Cardiac septum (tissue), 1 donor: ENCODE results near the gene SENP1. TPM values are rescaled to one million over a fixed set of nuclear protein-coding genes. Genes with fewer than 3 reads are reported as not detected.

Experiments
- DNase-seq: peaks from one replicate; pipeline ENCODE4 v3.0.0-alpha.2; 2020; ENCODE audit warnings: low spot score
- intact Hi-C: fragments of 100-400 bp; cut with DNase I; formaldehyde crosslinking; loops from one replicate; pipeline ENCODE4 v1.14.0; 2022
- total RNA-seq: library from RNA; stranded (reverse); fragmentation: NEBNext Ultra II Directional; extraction: Animal tissue kit (Norgen Biotek cat#: 25700); gene quantifications from one replicate; pipeline ENCODE4 v1.2.1, GENCODE V29; 2021
- donor health status: DM: no; HTN: no; CAD: no.

Gene SENP1
- total RNA-seq, 1 donor from 2014 or later, result 10.1 TPM

DNA sequence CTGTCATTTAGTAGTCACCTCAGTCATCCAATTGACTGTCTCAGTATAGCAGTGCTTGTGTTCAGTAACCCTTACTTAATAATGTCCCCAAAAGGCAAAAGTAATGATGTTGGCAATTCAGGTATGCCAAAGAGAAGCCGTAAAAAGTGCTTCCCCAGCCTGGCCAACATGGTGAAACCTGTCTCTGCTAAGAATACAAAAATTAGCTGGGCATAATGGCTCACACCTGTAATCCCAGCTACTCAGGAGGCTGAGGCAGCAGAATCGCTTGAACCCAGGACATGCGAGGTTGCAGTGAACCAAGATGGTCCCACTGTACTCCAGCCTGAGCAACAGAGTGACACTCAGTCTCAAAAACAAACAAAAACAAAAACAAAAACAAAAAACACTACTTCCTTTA lies 33.6 kb downstream of the SENP1 start:
- DNase-seq, result no peak
- intact Hi-C loops, result no loop called here

DNA sequence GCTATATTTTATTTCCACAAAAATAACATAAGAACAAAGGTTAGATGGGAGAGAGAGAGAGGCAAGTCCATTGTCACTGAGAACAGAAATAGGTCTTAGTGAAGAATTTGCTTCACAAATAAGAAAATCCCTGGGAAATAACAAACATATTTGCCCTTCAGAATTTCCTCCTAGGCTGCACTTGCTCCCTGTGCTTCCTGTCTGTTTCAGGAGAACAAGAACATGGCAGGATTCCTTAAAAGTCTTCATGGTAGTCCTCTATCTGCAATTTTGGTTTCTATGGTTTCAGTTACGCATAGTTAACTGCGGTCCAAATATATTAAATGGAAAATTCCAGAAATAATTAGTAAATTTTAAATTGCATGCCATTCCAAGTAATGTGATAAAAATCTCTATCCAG lies 34.1 kb downstream of the SENP1 start:
- intact Hi-C loops, result no loop called here
- DNase-seq, result no peak

DNA sequence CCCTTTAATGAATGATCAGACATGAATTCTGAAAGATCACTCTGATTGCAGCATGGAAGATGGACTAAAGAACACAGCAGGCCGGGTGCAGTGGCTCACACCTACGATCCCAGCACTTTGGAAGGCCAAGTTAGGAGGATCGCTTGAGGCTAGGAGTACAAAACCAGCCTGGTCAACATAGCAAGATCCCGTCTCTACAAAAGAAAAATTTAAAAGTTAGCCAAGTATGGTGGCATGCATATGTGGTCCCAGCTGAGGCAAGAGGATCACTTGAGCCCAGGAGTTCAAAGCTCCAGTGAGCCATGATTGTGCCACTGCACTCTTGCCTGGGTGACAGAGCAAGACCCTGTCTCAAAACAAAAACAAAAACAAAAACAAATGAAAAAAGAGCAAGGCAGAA lies 35.1 kb downstream of the SENP1 start:
- no peak for DNase-seq
- intact Hi-C loops, result no loop called here

DNA sequence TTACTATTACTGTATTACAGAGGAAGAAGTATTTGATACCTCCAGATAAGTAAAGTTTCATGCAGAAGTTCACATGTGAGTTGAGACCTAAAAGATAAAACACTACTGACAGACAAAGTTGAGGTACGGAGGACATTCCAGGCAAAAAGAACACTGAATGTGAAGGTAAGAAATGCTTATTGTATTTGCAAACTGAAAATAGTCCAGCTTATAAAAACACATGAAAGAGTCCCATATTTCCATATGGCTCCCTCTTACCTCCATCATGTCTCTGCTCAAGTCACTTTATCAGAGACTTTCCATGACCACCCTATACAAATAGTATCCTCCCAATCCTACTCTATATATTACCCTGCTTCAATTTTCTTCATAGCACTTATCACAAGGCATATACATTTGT lies 35.8 kb downstream of the SENP1 start:
- no peak for DNase-seq
- intact Hi-C loops, result no loop called here

DNA sequence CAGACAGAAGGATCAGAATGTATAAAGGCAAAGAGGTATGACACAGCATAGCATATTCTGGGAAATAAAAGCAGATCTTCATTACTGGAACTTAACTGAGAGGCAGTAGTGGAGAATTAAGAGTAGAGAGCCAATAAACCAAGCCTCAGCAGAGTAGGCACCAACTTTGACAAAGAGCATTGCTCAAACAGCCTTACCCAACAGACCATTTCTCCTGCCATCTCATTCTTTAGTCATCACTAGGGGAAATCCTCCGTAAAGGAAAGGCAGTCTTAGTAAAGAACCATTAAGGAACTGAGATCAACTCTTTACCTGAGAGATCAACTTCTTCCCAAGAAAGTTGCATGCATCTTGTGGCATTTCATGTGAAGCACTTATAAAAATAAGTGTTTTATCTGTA lies 36.6 kb downstream of the SENP1 start:
- DNase-seq, result no peak
- intact Hi-C loops, result no loop called here

DNA sequence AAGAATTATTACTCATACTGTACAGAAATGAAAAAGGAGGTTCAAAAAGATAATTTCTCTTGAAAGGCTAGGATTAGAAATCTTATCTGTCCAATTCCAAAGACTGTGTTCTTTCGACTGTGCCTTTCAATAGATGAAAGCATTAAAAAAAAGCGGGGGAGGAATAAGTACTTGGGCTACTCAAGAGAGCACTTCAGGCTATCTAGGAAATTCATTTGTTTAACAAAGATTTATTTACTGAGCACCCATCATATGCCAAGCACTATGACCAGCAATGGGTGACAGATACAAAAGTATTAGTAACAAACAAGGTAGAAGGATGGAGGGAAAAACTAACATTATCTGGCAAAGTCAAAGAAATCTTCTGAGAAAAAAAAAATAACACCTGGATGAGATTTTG lies 37.4 kb downstream of the SENP1 start:
- intact Hi-C loops, result no loop called here
- DNase-seq, result no peak

DNA sequence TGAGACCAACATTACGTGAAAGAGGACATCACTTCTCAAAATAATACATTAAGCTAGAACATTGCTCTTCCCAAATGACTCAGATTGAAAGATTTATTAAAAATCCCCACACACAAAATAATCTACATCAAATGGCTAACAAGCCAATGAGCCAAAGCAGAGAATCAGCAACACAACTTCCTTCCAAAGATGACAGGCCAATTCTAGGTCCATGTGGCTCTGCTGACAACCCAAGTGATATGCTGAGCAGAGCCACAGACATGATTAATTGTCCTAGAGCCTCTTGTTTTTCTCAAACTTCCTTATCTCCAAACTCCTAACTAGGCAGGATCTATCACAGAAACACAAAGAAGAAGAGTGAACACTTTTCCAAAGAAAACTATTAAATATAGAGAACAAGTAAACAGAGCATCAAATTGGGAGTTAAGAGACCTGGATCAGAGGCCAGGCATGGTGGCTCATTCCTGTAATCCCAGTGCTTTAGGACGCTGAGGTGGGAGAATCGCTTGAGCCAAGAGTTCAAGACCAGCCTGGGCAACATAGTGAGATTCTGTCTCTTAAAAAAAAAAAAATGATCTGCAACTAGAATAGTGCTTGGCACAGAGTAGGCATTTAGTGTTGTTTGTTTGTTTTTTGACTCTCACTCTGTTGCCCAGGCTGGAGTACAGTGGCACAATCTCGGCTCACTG lies 38.5 kb downstream of the SENP1 start:
- intact Hi-C loops, result no loop called here
- DNase-seq, result no peak

DNA sequence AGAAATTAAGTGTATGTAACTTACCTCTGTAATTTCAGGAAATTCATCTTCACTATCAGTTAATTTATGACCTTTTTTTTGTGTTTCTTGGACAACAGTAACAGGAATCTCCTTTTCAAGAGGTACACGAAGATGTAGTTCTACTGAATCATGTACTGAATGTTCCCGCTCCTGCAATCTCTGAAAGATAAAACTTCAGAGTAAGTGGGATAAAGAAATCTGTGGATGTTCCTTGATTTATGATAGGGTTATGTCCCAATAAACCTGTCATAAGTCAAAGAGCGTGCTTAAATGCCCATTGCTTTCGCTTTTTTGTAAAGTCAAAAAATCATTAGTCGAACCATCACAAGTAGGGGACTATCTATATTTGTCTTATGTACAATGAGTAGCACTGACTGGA lies 40.8 kb downstream of the SENP1 start:
- intact Hi-C loops, result no loop called here
- DNase-seq, result no peak

DNA sequence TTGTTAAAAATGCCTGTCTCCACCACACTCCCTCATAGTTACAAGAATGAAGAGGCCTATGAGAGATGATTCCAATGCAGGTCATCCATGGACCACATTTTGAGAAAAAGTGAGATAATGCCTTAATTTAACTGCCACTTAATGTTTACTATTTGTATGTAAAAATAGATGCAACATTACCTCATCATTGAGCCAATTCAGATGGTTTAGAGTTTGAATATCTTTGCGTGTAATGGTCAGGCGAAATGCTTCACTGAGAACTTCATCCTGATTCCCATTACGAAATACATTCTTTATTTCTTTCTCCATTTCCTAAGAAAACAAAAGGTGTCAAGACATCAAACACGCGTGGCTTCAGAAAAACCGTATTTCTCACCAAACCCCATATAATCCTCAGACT lies 42.3 kb downstream of the SENP1 start:
- intact Hi-C loops, result no loop called here
- DNase-seq, result no peak

DNA sequence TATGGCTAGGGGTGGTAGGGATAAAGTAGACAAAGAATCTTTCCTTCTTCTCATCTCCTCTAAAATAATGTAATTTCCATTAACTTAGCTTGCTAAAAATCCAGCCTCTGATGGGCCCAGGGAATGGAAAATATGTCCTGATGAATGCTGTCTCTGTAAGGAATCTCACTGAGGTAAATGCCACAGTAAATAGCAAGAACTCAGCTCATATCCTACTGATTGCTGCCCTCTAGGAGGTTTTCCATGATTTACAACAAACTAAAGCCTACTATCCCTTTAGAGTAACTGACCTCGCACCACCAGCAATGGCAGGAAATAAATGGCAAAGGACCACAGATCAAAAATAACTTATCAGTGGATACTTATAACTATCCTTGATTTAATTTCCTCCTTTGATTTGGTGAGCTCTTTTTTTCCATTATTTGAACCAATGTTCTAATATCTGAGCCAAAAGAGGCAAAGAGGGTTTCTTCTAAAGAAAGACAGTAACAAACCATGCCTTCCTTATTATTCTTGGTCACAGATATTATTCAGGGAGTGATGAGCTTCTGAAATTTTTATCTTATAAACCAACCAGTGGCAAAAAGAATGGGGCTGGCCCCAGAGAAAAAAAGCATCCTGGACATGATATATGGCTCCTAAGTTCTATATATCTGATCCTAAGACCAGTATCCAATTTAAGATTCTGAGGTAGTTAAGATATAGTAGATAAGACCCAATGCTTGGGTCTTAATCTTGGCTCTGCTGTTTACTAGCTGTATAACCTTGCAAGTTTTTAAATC lies 43.8 kb downstream of the SENP1 start:
- intact Hi-C loops, result no loop called here
- DNase-seq, result no peak

DNA sequence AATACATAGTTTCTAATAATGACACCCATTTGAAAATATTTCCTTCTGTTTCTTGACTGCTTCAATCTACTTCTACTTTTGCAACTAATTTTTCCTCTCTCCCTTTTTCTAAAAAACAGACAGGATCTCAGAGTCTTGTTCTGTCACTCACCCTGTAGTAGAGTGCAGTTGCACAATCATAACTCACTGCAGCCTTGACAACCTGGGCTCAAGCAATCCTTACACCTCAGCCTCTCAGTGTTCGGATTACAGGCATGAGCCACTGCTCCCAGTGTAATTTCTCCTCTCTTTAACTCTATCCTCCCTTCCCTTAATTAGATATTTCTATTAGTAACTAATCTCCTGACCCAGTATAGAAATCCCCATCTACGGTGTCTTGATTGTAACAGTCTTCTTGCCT lies 45.4 kb downstream of the SENP1 start:
- intact Hi-C loops, result no loop called here

DNA sequence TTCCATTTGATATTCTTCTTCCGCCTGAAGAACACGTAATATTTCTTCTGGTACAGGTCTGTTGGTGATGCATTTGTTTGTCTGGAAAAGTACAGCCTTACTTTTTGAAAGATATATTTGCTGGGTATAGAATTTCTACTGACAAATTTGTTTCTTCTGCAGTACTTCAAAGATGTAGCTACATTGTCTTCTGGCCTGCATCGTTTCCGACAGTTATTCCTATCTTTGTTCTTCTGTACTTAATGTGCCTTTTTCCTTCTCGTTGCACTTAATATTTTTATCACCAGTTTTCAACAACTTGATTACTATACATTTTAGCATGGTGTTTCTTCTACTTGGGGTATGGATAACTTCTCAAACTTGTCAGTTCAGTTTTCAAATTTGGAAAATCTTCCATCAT lies 47.1 kb downstream of the SENP1 start:
- DNase-seq, result no peak
- intact Hi-C loops, result no loop called here

More for the DNA sequence above, 45.4 kb downstream of the SENP1 start:
- DNase-seq, result no peak

DNA sequence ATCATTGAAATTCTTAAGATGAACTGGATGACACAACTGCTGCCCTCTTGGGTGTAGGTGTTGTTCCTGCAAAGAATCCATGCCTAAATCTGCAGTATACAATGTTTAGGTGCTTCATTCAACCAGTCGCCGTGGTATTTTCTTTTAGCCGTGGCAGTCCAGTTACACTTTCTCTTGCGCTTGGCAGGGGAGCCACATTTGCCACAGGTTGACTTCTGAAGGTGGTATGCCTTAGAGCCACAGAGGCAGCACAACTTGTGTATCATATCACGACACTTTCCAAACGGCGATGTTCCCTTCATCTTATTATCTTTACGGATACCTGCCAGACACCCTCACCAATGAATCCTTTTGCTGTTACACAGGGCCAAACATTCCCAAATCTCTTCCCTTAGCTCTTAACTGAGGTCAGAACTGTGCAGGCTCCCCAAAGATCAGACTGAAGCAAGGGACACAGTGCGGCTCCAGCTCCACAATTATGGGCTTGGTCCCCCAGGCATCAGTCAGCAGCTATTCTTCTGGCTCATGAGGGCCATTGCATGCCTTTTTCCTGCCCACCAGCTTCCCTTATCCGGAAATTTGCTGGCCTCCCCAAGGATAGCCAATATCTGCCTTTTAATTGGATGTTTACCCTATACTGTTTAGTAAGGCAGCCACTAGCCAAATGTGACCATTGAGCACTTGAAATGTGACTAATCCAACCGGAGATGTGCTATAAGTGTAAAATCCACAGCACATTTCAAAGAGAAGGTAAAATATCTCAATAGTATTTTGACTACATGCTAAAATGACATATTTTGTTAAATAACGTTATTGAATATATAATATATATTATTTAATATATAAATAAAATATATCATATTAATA lies 50.7 kb downstream of the SENP1 start:
- intact Hi-C loops, result no loop called here
- DNase-seq, result no peak

DNA sequence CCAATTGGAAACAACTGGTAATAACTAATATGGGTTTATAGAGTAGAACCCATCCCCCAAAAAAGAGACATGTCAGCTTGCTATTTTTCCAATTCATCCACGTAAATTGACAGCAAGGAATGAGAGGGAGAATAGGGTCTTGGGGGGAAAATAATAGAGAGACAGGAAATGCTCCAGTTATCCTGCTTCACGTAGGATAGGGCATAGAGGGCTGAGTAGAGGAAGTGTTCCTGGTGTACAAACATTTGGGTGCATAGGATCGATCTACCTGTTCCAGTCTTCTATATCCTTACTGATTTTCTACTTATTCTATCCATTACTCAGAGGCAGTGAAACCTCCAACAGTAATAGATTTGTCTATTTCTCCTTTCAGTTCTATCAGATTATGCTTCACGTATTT lies 52.0 kb downstream of the SENP1 start:
- DNase-seq, result no peak
- intact Hi-C loops, result no loop called here

DNA sequence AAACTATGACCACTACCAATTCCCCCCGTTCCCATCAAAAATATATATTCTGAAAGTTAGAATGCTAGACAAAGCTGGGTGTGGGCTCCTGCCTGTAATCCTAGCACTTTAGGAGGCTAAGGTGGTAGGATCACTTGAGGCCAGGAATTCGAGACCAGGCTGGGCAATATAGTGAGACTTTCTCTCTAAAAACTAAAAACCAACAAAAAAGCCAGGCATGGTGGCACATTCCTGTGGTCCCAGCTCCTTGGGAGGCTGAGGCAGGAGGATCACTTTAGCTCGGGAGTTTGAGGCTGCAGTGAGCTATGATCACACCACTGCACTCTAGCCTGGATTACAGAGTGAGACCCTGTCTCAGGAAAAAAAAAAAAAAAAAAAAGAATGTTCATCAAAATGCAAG lies 52.8 kb downstream of the SENP1 start:
- DNase-seq, result no peak
- intact Hi-C loops, result no loop called here

DNA sequence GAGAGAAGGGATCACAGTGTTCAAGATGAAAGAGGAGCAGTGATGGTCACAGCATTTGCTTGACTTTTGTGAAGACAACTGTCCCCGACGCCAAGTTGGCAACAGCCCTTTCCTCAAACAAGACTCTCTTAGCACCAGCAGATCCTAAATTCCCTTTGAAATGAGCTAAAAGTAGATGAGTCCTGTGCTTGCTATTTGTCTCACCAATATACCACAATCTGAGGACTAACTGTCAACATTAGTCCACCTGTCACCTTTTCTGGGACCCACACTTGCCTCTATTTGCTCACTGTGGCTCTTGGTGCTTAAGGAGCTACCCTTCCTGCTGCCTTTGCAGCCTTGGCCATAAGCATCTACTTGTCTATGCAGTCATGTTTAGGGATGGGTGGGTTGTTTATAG lies 54.2 kb downstream of the SENP1 start:
- DNase-seq, result no peak
- intact Hi-C loops, result no loop called here

DNA sequence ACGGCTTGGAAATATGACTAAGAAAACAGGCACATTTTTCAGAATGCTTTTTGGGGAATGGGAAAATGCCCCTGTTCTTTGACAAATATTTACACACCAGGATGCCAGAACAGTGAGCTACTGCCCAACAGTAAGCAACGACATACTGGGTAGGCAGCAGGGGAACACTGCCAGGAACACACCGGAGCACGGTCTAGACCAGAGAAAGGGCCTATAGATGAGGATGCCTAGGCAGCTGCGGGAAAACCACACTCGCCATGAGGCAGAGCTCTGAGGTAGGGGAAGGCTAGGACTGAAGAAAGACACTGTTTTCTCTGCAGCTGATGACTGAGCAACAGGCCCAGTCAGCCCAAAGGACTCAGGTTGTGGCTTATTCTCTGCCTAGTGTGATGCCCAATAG lies 55.7 kb downstream of the SENP1 start:
- intact Hi-C loops, result no loop called here
- DNase-seq, result no peak

DNA sequence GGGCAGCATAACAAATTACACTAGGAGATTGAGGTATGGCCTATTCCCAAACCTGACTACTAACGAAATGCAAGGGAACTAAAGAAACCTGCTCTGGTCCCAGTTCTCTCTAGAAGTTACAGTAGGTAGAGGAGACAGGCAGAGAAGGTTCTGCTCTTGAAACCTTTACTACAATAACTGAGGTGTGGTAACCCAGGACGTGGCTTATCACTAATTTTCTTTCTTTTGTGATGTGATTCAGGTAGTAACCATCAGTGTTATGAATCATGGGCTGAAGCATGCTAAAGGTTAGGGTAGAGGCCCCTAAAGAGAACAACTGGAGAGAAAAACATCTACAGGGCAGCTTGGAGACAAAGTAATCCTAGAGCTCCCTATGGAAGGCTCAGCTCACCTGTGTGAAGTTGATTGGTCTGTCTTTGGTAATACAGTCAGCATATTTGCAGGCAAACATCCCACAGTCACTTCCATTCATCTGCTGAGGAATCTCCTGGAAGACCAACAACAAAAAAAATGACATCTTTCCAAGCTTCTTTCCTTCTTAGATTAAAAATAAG lies 59.8 kb downstream of the SENP1 start:
- no peak for DNase-seq
- intact Hi-C loops, result no loop called here

DNA sequence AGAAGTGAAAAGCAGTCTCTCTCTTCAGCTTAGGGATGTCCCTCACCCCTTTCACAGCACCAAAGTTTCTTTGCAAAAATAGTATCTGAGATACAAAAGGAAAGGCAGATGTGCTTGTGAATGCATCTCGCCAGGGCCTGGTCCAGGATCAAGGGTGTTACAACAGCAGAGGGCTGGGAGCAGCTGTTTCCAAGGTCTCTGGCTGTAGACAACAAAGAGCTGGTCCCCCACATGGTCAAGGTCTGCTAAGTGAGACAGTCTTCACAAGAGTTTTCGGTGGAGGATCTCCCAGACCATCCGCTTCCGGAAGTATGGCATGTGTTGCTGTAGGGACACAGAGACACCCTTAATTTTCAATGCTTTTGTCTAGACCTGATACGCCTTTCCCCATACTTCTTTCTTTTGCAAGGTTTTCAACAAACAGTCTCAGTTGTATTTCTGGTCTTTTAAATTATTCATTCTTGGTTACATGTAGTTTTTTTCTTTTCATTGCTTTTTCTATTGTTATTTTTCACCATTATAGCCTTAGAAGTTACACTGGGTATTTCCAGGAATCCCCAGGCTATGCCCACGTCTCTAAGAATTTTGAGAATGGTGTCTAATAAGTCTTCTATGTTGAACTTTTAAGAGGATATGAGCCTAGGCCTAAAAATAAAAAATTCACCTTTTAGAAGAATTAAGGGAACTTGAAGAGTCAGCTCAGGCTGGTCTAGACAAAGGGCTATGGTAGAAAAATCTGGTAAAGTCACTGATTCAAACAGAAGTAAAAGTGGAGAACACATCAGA lies 60.6 kb downstream of the SENP1 start:
- no peak for DNase-seq
- intact Hi-C loops, result no loop called here

DNA sequence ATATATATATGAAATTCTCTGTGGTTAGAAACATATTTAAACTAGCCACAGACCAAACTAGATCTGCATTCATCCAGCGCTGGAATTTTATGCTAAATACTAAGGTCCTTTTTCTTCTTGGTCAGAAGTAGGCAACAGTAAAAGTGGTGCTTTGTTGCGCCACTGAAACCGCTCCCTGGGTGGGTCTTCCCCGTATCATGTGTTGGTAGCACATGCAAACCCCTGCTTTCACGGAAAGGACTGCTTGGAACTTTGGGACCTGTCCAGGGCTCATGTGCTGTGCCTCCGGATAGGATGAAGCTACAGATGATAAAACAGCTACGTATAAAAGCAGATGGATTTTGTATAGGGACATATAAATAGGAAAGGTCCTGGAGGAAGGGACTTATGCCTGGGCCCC lies 61.5 kb downstream of the SENP1 start:
- no peak for DNase-seq
- intact Hi-C loops, result no loop called here
